ENCODE data around the gene EXTL1.

GRCh38 chr1:25992689-25993171 lies 28.8 kb upstream of the EXTL1 start:
- TF ChIP-seq POLR2AphosphoS5 (IDR thresholded peaks at IDR 0.05; ENCODE audit: low read depth, low read length): no peak
- no peak for TF ChIP-seq CHD2 (IDR thresholded peaks at IDR 0.05; ENCODE audit: low read length, partially characterized antibody)
- TF ChIP-seq MXI1 (IDR thresholded peaks at IDR 0.05; ENCODE audit: low read depth, low read length): no peak
- TF ChIP-seq, protein P1, sequence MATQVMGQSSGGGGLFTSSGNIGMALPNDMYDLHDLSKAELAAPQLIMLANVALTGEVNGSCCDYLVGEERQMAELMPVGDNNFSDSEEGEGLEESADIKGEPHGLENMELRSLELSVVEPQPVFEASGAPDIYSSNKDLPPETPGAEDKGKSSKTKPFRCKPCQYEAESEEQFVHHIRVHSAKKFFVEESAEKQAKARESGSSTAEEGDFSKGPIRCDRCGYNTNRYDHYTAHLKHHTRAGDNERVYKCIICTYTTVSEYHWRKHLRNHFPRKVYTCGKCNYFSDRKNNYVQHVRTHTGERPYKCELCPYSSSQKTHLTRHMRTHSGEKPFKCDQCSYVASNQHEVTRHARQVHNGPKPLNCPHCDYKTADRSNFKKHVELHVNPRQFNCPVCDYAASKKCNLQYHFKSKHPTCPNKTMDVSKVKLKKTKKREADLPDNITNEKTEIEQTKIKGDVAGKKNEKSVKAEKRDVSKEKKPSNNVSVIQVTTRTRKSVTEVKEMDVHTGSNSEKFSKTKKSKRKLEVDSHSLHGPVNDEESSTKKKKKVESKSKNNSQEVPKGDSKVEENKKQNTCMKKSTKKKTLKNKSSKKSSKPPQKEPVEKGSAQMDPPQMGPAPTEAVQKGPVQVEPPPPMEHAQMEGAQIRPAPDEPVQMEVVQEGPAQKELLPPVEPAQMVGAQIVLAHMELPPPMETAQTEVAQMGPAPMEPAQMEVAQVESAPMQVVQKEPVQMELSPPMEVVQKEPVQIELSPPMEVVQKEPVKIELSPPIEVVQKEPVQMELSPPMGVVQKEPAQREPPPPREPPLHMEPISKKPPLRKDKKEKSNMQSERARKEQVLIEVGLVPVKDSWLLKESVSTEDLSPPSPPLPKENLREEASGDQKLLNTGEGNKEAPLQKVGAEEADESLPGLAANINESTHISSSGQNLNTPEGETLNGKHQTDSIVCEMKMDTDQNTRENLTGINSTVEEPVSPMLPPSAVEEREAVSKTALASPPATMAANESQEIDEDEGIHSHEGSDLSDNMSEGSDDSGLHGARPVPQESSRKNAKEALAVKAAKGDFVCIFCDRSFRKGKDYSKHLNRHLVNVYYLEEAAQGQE (IDR thresholded peaks at IDR 0.05; ENCODE audit: low read depth, low read length): no peak

Data from SK-N-SH (cell line).